MM.1S (cell line): Measurements from ENCODE around the gene ASB5.

Experiments
- EZH2 ChIP-seq: fragments of 300-600 bp; sonication (generic); optimal IDR thresholded peaks from 2 replicates; pipeline ENCODE3; 2017; ENCODE audit warnings: low read depth, mild to moderate bottlenecking, antibody characterized with exemption, low read length, mixed read lengths
- EZH2phosphoT487 ChIP-seq: fragments of 300-600 bp; sonication (generic); IDR thresholded peaks from 2 replicates; pipeline ENCODE4 v1.6.1; 2018; ENCODE audit warnings: antibody characterized with exemption, low read length
- TF ChIP-seq, protein P1 (sequence below): fragments of 300-600 bp; sonication (generic); IDR thresholded peaks from 2 replicates; pipeline ENCODE4 v1.5.1; 2016; ENCODE audit warnings: antibody characterized with exemption, low read length, mixed read lengths

DNA sequence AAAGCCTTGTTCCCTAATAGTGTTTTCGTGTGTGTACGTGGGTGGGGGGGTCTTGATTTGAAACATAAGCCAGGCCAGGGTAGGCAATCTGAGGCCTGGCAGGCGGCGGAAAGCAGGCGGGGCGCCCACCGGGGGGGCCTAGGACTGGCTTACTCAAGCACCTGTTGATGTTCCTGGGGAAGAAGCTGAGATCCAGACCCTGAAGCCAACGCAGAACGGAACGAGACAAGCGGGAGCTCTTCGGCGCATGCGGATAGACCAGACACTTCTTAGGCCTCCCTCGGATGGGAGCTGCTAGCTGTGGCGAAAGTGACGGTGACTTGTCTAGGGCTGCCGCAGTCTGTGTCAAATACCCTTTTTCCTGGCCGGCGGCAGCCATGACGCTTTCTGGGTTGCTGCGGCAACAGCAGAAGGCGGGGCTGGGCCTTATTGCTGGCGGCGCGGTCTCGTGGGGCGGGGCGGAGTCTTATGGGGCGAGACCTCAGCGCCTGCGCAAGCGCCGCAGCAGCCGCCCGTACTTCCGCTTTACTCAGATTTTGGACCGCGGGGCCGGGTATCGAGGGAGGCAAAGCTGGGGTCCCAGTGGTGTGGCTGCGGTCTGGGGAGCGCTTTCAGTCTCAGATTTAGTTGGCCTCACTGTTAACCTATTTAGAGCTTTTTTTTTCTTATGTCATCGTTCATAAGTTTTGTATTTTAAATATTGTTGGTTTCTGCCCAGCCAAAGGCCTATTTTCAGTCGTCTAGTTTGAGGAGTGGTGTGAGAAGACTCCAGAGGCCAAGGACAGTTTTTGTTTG, 73.6 kb downstream of the ASB5 start, which contains the start of gene SPATA4:
- TF ChIP-seq, protein P1, sequence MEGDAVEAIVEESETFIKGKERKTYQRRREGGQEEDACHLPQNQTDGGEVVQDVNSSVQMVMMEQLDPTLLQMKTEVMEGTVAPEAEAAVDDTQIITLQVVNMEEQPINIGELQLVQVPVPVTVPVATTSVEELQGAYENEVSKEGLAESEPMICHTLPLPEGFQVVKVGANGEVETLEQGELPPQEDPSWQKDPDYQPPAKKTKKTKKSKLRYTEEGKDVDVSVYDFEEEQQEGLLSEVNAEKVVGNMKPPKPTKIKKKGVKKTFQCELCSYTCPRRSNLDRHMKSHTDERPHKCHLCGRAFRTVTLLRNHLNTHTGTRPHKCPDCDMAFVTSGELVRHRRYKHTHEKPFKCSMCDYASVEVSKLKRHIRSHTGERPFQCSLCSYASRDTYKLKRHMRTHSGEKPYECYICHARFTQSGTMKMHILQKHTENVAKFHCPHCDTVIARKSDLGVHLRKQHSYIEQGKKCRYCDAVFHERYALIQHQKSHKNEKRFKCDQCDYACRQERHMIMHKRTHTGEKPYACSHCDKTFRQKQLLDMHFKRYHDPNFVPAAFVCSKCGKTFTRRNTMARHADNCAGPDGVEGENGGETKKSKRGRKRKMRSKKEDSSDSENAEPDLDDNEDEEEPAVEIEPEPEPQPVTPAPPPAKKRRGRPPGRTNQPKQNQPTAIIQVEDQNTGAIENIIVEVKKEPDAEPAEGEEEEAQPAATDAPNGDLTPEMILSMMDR, result no peak
- TF ChIP-seq EZH2phosphoT487 (no peak), EZH2 (no peak)
